ENCODE measurements around the gene NABP2.

- no peak for TF ChIP-seq POLR2A (IDR thresholded peaks at IDR 0.05; ENCODE audit: low read depth, low read length)
- no peak for TF ChIP-seq RCOR1 (IDR thresholded peaks at IDR 0.05; ENCODE audit: insufficient replicate concordance, low read length)
- TF ChIP-seq BHLHE40 (IDR thresholded peaks at IDR 0.05; ENCODE audit: low read depth, low read length): no peak
- no peak for TF ChIP-seq RFX5 (IDR thresholded peaks at IDR 0.05; ENCODE audit: low read depth, low read length)
- TF ChIP-seq, protein P1, sequence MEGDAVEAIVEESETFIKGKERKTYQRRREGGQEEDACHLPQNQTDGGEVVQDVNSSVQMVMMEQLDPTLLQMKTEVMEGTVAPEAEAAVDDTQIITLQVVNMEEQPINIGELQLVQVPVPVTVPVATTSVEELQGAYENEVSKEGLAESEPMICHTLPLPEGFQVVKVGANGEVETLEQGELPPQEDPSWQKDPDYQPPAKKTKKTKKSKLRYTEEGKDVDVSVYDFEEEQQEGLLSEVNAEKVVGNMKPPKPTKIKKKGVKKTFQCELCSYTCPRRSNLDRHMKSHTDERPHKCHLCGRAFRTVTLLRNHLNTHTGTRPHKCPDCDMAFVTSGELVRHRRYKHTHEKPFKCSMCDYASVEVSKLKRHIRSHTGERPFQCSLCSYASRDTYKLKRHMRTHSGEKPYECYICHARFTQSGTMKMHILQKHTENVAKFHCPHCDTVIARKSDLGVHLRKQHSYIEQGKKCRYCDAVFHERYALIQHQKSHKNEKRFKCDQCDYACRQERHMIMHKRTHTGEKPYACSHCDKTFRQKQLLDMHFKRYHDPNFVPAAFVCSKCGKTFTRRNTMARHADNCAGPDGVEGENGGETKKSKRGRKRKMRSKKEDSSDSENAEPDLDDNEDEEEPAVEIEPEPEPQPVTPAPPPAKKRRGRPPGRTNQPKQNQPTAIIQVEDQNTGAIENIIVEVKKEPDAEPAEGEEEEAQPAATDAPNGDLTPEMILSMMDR (conservative IDR thresholded peaks at IDR 0.05; ENCODE audit: low read depth, low read length): no peak
- TF ChIP-seq SMC3 (IDR thresholded peaks at IDR 0.05; ENCODE audit: low read depth, low read length): no peak
- TF ChIP-seq CEBPB (IDR thresholded peaks at IDR 0.05; ENCODE audit: low read depth, low read length): no peak
- no peak for TF ChIP-seq MAFK (IDR thresholded peaks at IDR 0.05; ENCODE audit: low read depth, low read length)
- no peak for TF ChIP-seq FOS (IDR thresholded peaks at IDR 0.05; ENCODE audit: low read depth, low read length)
- no peak for TF ChIP-seq RAD21 (IDR thresholded peaks at IDR 0.05; ENCODE audit: low read length)
- TF ChIP-seq MAZ (IDR thresholded peaks at IDR 0.05; ENCODE audit: borderline replicate concordance, low read depth, low read length): no peak
- no peak for TF ChIP-seq USF2 (IDR thresholded peaks at IDR 0.05; ENCODE audit: low read depth, low read length)
These were observed 7.7 kb upstream of the NABP2 start for GRCh38 chr12:56216461-56216860.
